SK-N-MC (cell line): Measurements from ENCODE around the gene BAZ1B.
"Not testable (repeated sequence)": the region's sequence is repeated elsewhere in the genome, so short reads cannot be mapped to it uniquely, and the experiment has no call there.

Experiments used
- DNase-seq: peaks from one replicate; pipeline ENCODE4 v3.0.0-alpha.2; 2011; ENCODE audit warnings: low read depth, low spot score
- H3K27ac ChIP-seq: fragments of 200-600 bp; sonication (generic); 2 replicates; pipeline ENCODE4 v1.5.1; 2016; ENCODE audit warnings: mixed run types
- H3K36me3 ChIP-seq: fragments of 200-600 bp; sonication (generic); 2 replicates; pipeline ENCODE4 v1.6.1; 2017; ENCODE audit warnings: antibody characterized with exemption, low read length, mixed read lengths; ENCODE audit not compliant: insufficient read depth
- H3K4me3 ChIP-seq: fragments of 200-600 bp; sonication (generic); 2 replicates; pipeline ENCODE4 v1.5.1; 2016
- H3K9ac ChIP-seq: fragments of 200-600 bp; sonication (generic); 2 replicates; pipeline ENCODE4 v1.8.0; 2017; ENCODE audit warnings: mixed run types, mixed read lengths; ENCODE audit not compliant: insufficient read length
- H3K9me3 ChIP-seq: fragments of 200-600 bp; sonication (generic); 2 replicates; pipeline ENCODE4 v1.6.1; 2017; ENCODE audit warnings: low read depth, mild to moderate bottlenecking, antibody characterized with exemption, low read length, moderate library complexity, mixed read lengths
- EZH2 ChIP-seq: fragments of 200-600 bp; sonication (generic); IDR thresholded peaks from one replicate; pipeline ENCODE4 v1.6.1; 2017; ENCODE audit warnings: antibody characterized with exemption
- FOXP2 ChIP-seq: optimal IDR thresholded peaks from 2 replicates; pipeline ENCODE3; 2011; ENCODE audit warnings: mild to moderate bottlenecking, moderate library complexity; ENCODE audit not compliant: insufficient read depth; ENCODE audit errors: extremely low read length, control extremely low read depth
- POLR2AphosphoS5 ChIP-seq: IDR thresholded peaks from 2 replicates; pipeline ENCODE4 v1.6.1; 2012; ENCODE audit warnings: mild to moderate bottlenecking, low read depth, low read length, borderline replicate concordance

Gene BAZ1B

DNA sequence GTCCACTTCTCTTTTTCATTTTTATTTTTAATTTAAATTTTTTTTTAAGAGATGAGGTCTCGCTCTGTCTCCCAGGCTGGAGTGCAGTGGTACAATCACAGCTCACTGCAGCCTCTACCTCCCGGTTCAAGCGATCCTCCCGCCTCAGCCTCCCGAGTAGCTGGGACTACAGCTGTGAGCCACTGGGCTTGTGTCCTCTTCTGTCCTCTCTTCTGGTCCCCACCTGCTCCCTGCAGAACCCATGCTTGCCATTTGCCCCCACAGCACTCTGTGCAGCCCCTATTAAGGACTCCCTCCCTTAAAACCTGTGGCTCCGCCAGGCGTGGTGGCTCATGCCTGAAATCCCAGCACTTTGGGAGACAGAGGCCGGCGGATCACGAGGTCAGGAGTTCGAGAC lies 97.6 kb downstream of the BAZ1B start:
- Histone ChIP-seq H3K27ac (no peak overlapping the region), H3K36me3 (no peaks in the 10 kb centered on the region), H3K4me3 (no peak overlapping the region), H3K9ac (no peak overlapping the region), H3K9me3 (no peaks in the 10 kb centered on the region)
- DNase-seq, result no peak
- TF ChIP-seq POLR2AphosphoS5 (no peak), FOXP2 (no peak)

DNA sequence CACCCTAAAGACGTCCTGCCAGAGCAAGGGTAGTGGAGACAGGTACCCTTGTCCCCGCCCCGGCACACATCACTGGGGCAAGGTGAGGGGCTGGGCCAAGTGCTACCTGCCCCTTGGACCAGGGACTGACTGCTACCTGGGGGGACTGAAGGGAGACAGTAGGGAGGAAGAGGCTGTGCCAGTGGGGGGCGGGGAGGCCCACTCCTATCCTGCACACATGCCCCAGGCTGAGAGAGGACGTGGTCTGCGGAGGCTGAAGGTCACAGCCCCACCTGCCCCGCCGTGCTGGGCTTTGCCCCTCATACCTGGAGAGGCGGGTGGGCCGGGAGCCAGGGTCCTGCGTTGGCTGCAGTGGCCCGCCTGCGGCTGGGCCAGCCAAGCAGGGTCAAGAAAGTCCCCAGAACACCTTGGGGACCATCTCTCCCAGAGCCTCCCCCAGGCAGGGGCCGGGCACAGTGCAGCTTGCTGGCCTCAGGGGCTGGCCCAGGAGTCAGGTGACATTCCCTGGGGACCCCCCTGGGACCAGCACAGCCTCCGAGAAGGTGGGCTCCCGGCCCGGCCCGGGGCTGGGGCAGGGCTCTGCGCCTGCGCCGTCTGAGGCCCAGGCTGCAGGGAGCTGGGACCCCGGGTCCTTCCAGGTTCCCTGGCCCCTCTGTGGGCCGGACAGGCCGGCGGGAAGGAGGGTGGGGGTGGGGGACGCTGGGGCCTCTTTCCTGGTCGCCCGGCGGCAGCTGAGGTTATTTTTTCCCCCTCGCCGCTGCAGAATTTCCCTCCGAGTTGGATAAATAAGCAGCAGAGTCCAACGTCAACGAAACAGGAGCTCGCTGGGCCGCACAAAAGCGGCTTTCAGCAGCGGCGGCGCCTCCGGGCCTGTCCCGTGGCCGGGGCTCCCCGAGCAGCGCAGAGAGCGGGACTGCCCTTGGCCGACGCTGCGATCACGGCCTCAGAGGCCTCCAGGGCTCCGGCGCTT lies 98.3 kb downstream of the BAZ1B start:
- Histone ChIP-seq H3K9ac (no peak overlapping the region), H3K9me3 (no peaks in the 10 kb centered on the region), H3K4me3 (no peak overlapping the region), H3K36me3 (no peaks in the 10 kb centered on the region), H3K27ac (no peak overlapping the region)
- no peak for DNase-seq
- TF ChIP-seq EZH2, result no peak
- TF ChIP-seq POLR2AphosphoS5, result no peak
- no peak for TF ChIP-seq FOXP2

DNA sequence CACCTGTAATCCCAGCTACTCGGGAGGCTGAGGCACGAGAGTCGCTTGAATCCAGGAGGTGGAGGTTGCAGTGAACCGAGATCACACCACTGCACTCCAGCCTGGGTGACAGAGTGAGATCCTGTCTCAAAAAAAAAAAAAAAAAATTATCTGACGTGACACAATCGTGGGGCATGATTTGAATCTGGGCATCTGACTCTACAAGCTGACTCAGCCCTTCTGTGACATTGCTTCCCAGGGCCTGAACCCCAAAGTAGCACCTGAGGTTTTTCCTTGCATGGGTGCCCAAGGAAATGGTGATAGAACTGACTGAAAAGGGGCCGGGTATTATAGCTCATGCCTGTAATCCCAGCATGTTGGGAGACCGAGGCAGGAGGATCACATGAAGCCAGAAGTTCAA lies 101.5 kb downstream of the BAZ1B start:
- not testable (repeated sequence) for H3K9me3 ChIP-seq, H3K36me3 ChIP-seq, H3K9ac ChIP-seq, DNase-seq, H3K27ac ChIP-seq, H3K4me3 ChIP-seq

DNA sequence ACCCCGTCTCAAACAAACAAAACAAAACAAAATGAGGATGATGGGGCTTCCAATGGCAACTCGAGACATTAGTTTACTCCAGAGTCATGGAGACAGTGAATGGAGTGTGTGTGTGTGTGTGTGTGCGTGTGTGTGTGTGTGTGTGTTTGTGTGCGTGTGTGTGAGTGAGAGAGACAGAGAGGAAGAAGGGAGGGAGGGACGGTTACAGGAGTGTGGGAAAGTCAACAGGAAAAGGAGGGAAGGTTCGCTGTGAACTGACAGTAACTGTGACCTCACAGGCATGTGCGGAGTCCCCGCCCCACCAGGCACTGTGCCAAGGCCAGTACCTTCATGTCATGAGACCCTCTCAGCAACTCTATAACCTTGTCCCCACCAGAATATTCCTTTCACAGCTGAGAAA lies 102.1 kb downstream of the BAZ1B start:
- not testable (repeated sequence) for DNase-seq

DNA sequence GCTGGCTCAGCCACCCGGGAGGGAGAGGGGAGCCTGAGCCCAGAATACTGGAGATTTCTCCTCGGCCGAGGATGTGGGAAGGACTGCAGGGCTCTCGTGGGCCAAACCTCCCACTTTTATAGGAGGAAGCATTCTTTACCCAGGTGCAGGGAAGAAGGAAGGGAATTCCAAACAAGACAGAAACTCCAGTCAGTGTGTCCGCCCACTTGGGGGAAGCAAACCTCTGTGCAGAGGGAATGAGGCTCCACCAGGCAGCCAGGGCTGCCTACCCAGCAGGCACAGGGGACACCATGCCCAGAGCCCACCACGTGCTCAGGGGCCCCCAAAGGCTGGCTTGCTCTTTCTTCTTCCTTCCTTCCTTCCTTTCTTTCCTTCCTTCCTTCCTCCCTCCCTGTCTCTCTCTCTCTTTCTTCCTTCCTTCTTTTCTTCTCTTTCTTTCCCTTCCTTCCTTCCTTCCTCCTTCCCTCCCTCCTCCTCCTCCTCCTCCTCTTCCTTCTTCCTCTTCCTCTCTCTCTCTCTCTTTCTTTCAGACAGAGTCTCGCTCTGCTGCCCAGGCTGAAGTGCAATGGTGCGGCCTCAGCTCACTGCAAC lies 103.9 kb downstream of the BAZ1B start:
- Histone ChIP-seq H3K4me3 (no peak overlapping the region), H3K9ac (no peak overlapping the region), H3K9me3 (no peaks in the 10 kb centered on the region), H3K27ac (no peak overlapping the region), H3K36me3 (no peaks in the 10 kb centered on the region)
- no peak for DNase-seq
- no peak for TF ChIP-seq FOXP2
- TF ChIP-seq EZH2, result no peak
- no peak for TF ChIP-seq POLR2AphosphoS5

More for the DNA sequence above, 102.1 kb downstream of the BAZ1B start:
- not testable (repeated sequence) for H3K27ac ChIP-seq, H3K36me3 ChIP-seq, H3K4me3 ChIP-seq, H3K9ac ChIP-seq, H3K9me3 ChIP-seq

DNA sequence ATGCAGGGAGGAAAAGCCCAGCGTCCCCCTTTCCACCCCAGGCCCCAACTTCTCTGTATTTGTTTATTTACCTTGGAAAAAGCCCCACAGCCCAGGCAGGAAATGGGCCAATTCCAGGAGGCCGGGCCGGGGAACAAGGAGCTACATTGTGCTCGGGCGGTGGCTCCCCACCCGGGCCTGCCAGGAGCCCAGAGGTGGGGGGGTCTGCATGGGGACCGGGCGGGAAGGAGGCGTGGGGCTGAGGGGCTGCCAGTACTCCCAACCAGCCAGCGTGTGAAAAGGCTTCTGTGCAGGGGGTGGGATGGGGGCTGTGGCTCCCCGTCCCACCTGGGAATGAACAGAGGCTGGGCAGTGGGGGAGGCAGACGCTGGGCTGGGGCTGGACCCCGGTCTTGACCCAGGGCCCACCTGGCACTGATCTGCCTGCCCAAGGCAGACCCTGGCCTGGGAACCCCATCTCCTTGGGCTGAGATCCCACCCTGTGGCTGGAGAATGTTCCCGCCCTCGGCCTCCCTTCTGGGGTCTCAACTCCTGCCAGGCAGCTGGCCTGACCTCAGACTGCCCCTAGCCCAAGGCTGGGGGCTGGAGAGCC lies 111.5 kb downstream of the BAZ1B start:
- H3K27ac ChIP-seq, H3K9me3 ChIP-seq, H3K4me3 ChIP-seq, DNase-seq, H3K9ac ChIP-seq, H3K36me3 ChIP-seq: not testable (repeated sequence)

DNA sequence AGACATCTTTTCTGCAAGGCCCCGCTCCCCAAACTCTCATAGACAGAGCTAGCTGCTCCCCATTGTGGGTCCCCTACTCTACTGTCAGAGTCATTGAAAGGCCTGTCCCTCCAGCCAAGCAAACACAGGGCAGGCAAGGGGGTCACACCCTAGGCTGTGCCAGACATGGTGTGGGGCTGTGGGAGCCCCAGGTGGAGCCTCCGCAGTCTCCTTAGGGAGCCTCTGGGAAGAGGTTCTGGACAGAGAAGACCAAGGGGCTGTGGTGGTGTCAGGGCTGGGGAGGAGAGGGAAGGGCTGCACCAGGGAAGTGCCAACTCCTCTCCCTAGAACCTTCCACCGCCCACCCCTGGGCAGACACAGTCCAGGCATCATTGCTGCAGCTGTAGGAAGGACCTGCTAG lies 117.2 kb downstream of the BAZ1B start:
- not testable (repeated sequence) for H3K36me3 ChIP-seq, H3K27ac ChIP-seq, DNase-seq, H3K4me3 ChIP-seq, H3K9ac ChIP-seq, H3K9me3 ChIP-seq

DNA sequence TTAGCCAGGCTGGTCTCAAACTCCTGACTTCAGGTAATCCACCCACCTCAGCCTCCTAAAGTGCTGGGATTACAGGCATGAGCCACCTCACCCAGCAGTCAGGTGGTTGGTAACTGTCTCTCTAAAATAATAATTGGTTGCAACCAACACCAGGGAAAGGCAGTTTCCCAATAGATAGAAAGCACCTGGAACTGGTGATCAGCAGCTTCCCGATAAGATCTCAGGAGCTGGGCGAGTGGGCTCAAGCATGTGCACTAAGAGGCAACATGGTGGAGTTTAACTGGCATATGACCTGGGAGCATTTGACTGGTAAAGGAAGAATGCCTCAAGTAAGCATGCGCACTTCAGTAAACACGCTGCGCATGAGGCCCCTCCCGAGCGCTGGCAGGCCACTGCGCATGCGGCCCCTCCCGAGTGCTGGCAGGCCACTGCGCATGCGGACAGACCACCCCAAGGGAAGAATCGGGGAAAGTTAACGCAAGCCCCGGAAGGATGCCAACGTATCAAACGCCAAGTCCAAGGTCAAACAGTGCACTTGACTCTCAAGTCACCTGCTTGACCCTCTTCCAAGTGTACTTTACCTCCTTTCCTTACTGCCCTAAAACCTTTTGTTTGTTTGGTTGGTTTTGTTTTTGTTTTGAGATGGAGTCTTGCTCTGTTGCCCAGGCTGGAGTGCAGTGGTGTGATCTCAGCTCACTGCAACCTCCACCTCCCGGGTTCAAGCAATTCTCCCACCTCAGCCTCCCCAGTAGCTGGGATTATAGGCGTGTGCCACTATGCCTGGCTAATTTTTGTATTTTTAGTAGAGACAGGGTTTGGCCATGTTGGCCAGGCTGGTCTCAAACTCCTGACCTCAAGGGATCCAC lies 122.7 kb downstream of the BAZ1B start:
- H3K9me3 ChIP-seq, H3K36me3 ChIP-seq, H3K27ac ChIP-seq, H3K9ac ChIP-seq, H3K4me3 ChIP-seq, DNase-seq: not testable (repeated sequence)
